DND-41 (cell line): Measurements from ENCODE around the gene SIL1.
"Not testable (repeated sequence)": the region's sequence is repeated elsewhere in the genome, so short reads cannot be mapped to it uniquely, and the experiment has no call there.

Experiments used
- ATAC-seq: fragments of 200-7000 bp; cut with Tn5 transposase; 3 replicates; pipeline ENCODE4 v1.9.1; 2021; ENCODE audit warnings: low read depth; ENCODE audit not compliant: insufficient read depth
- DNase-seq: peaks from one replicate; pipeline ENCODE4 v3.0.0-alpha.2; 2020
- H2AFZ ChIP-seq: 2 replicates; pipeline ENCODE4 v1.6.0; 2012; ENCODE audit warnings: low read depth, low read length
- H3K27ac ChIP-seq: 2 replicates; pipeline ENCODE4 v1.5.1; 2012; ENCODE audit warnings: low read length, inconsistent platforms
- H3K27me3 ChIP-seq: fragments of 200-600 bp; sonication (generic); 2 replicates; pipeline ENCODE4 v1.6.0; 2012; ENCODE audit warnings: low read length, mild to moderate bottlenecking, inconsistent platforms; ENCODE audit not compliant: insufficient read depth, poor library complexity
- H3K36me3 ChIP-seq: 2 replicates; pipeline ENCODE4 v1.5.1; 2012; ENCODE audit warnings: low read length, inconsistent platforms; ENCODE audit not compliant: insufficient read depth
- H3K4me1 ChIP-seq: 2 replicates; pipeline ENCODE4 v1.5.1; 2012; ENCODE audit warnings: mild to moderate bottlenecking, low read length; ENCODE audit not compliant: insufficient read depth
- H3K4me2 ChIP-seq: 2 replicates; pipeline ENCODE4 v1.6.0; 2012; ENCODE audit warnings: mild to moderate bottlenecking, moderate library complexity, low read length, inconsistent platforms; ENCODE audit not compliant: insufficient read depth
- H3K4me3 ChIP-seq, 2 experiments: fragments of 200-600 bp in 1 of 2; shearing (Covaris generic) in 1 of 2; 2 replicates each; pipeline ENCODE4 v1.5.1; 2012 to 2016; ENCODE audit warnings: inconsistent platforms in 2 of 2, low read length in 2 of 2, mild to moderate bottlenecking in 2 of 2, low read depth in 1 of 2, moderate library complexity in 1 of 2
- H3K79me2 ChIP-seq: 2 replicates; pipeline ENCODE4 v1.6.0; 2012; ENCODE audit warnings: low read length, inconsistent platforms; ENCODE audit not compliant: insufficient read depth
- H3K9ac ChIP-seq: 2 replicates; pipeline ENCODE4 v1.6.0; 2012; ENCODE audit warnings: low read depth, mild to moderate bottlenecking, inconsistent platforms, low read length, moderate library complexity
- H3K9me3 ChIP-seq: 2 replicates; pipeline ENCODE4 v1.5.1; 2012; ENCODE audit warnings: low read length, moderate library complexity, mild to moderate bottlenecking, inconsistent platforms; ENCODE audit not compliant: insufficient read depth, severe bottlenecking
- H4K20me1 ChIP-seq: 2 replicates; pipeline ENCODE4 v1.6.0; 2012; ENCODE audit warnings: low read length; ENCODE audit not compliant: insufficient read depth
- CTCF ChIP-seq: IDR thresholded peaks from 2 replicates; pipeline ENCODE4 v1.5.1; 2012; ENCODE audit warnings: borderline replicate concordance, low read length, moderate library complexity, mild to moderate bottlenecking; ENCODE audit not compliant: poor library complexity, severe bottlenecking; ENCODE audit errors: extremely low read depth
- EZH2 ChIP-seq: IDR thresholded peaks from 3 replicates; pipeline ENCODE4 v1.6.1; 2012; ENCODE audit warnings: borderline replicate concordance, low read depth, mild to moderate bottlenecking, moderate library complexity, low read length, inconsistent platforms; ENCODE audit not compliant: severe bottlenecking

SIL1 gene

GRCh38 chr5:139222346-139222745 lies 24.2 kb upstream of the SIL1 start:
- H3K79me2 ChIP-seq, result no peaks in the 10 kb centered on the region
- no peaks in the 10 kb centered on the region for H3K36me3 ChIP-seq
- H3K27ac ChIP-seq, result no peak overlapping the region
- DNase-seq, result no peak
- 0 out of 2 replicates have a peak overlapping the region, but pooled peaks have one; percentile 1 for H2AFZ ChIP-seq
- no peaks in the 10 kb centered on the region for H4K20me1 ChIP-seq
- no peak for ATAC-seq
- no peak overlapping the region for H3K4me2 ChIP-seq
- no peak overlapping the region for H3K4me3 ChIP-seq
- peaks cover 5% of the 10 kb centered on the region; the same call in 1 of the 2 replicates for H3K4me1 ChIP-seq
- H3K9ac ChIP-seq, result no peak overlapping the region
- no peaks in the 10 kb centered on the region for H3K27me3 ChIP-seq
- TF ChIP-seq CTCF (no peak), EZH2 (no peak)
- H3K9me3 ChIP-seq, result no peaks in the 10 kb centered on the region

- H3K27me3 ChIP-seq, H3K4me1 ChIP-seq, H3K27ac ChIP-seq, H3K4me2 ChIP-seq, DNase-seq, H2AFZ ChIP-seq, ATAC-seq, H3K36me3 ChIP-seq, H3K4me3 ChIP-seq, H4K20me1 ChIP-seq, H3K9ac ChIP-seq, H3K79me2 ChIP-seq, H3K9me3 ChIP-seq: not testable (repeated sequence)
Measured at GRCh38 chr5:139218038-139218437, 19.9 kb upstream of the SIL1 start.

- H3K27me3 ChIP-seq, result no peaks in the 10 kb centered on the region
- no peak overlapping the region for H3K9ac ChIP-seq
- H3K27ac ChIP-seq, result no peak overlapping the region
- ATAC-seq (no peak), DNase-seq (no peak)
- no peak overlapping the region for H3K4me2 ChIP-seq
- no peaks in the 10 kb centered on the region for H3K4me1 ChIP-seq
- no peaks in the 10 kb centered on the region for H3K36me3 ChIP-seq
- H4K20me1 ChIP-seq, result no peaks in the 10 kb centered on the region
- H3K9me3 ChIP-seq, result no peaks in the 10 kb centered on the region
- no peaks in the 10 kb centered on the region for H3K79me2 ChIP-seq
- no peak for TF ChIP-seq EZH2
- TF ChIP-seq CTCF, result no peak
- no peak overlapping the region for H2AFZ ChIP-seq
- no peak overlapping the region for H3K4me3 ChIP-seq
Measured at GRCh38 chr5:139215107-139215975, 17.2 kb upstream of the SIL1 start.

- no peak for DNase-seq
- no peak for ATAC-seq
- Histone ChIP-seq H3K79me2 (no peaks in the 10 kb centered on the region), H3K4me3 (no peak overlapping the region), H3K4me1 (no peaks in the 10 kb centered on the region), H4K20me1 (no peaks in the 10 kb centered on the region), H3K4me2 (no peak overlapping the region), H2AFZ (no peak overlapping the region), H3K27ac (no peak overlapping the region), H3K9ac (no peak overlapping the region), H3K9me3 (no peaks in the 10 kb centered on the region), H3K27me3 (no peaks in the 10 kb centered on the region), H3K36me3 (no peaks in the 10 kb centered on the region)
- TF ChIP-seq CTCF, result no peak
Measured at GRCh38 chr5:139214646-139215045, 16.5 kb upstream of the SIL1 start.
